ENCODE results near the gene CHAD.

- TF ChIP-seq CTCF (conservative IDR thresholded peaks at IDR 0.05; ENCODE audit: low read length) (no peak), EZH2phosphoT487 (IDR thresholded peaks at IDR 0.05; ENCODE audit: borderline replicate concordance) (no peak)
Measured at GRCh38 chr17:50464736-50465135, 3.9 kb downstream of the CHAD start.
